Hypothalamus (tissue), 51 donors: ENCODE data around the gene SCGB1D4.
"Not testable (repeated sequence)": the region's sequence is repeated elsewhere in the genome, so short reads cannot be mapped to it uniquely, and the experiment has no call there.

Experiments used
- DNase-seq, 51 donors: peaks; one replicate each; lab custom pipeline; 2025; lab: John Stamatoyannopoulos, UW

The SCGB1D4 gene

DNA sequence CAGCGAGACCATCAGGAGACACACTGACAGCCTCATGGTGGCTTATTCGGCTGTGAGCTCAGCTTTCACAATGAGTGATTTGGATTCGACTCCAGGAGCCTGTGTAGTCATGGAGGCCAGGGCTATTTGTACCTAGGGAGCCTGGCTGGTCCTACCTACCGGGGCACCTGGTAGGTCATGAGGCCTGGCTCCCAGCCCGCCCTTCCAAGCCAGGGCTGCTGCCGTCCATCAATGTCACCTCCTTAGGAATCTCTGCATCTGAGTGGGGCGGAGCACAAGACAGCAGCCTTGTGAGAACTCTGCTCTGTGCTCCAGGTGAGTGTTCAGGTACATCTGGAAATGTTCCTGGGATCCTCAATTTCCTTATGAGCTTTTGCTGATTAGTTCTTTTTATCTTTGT lies at the start of gene SCGB1D4:
Gene SCGB1D4, minus strand, starts transcription at position 101 of the 400 bp plus-strand sequence. Its CDS starts 65 bp downstream, at position 36.
- DNase-seq: no peak

DNA sequence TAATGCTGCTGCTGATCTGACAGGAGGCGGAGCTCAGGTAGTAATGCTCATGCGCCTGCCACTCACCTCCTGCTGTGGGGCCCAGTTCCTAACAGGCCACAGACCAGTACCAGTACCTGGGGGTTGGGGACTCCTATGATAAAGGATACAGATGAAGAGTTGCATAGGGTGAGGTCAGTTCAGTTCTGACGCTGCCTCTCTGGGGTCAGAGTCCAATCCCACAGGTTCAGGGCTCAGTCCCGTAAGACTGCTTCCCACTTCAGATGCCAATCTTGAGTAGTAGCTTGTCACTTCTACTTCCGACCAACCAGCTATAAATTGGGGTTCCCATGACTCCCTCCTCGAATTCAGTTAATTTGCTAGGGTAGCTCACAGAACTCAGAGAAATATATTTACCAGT lies 47.0 kb upstream of the SCGB1D4 start:
- no peak for DNase-seq

GRCh38 chr11:62344210-62344609 lies 45.3 kb upstream of the SCGB1D4 start:
- no peak for DNase-seq

GRCh38 chr11:62343646-62344190 lies 44.8 kb upstream of the SCGB1D4 start:
- not testable (repeated sequence) for DNase-seq

DNA sequence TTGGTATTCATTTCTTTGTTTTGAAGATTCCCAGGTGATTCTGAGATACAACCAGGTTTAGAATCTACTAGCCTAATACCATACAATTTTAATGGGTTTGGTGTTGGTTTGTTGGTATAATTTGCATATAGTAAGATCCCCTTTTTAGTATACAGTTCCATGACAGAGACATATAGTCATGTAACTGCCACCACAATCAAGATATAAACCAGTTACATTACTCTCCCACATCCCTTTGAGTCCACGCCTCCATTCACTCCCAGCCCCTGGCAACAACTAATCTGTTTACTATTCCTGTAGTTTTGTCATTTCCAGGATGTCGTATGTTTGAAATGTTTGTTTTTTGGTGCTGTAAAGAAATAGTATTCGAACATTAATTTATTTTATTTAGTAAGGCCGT lies 42.7 kb upstream of the SCGB1D4 start:
- no peak for DNase-seq

GRCh38 chr11:62340269-62340901 lies 41.5 kb upstream of the SCGB1D4 start:
- DNase-seq: peak in 48 of 51 donors; percentile 5 to 89 (median 42)

DNA sequence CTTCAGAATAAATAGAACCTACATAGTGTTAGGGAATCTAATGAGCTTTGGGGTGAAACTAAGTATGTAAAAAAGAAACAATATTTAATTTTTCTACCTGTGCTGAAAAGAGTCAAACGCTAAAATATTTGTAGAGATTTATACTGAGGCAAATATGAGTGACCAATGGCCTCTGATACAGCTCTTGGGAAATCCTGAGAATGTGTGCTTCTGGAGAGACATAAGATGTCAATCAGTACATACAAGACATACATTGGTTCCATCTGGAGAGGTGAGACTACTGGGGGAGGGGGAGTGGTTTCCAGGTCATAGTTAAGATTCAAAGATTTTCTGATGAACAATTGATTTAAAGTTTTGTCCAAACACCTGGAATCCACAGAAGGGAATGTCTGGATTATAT lies 39.3 kb upstream of the SCGB1D4 start:
- DNase-seq: no peak

DNA sequence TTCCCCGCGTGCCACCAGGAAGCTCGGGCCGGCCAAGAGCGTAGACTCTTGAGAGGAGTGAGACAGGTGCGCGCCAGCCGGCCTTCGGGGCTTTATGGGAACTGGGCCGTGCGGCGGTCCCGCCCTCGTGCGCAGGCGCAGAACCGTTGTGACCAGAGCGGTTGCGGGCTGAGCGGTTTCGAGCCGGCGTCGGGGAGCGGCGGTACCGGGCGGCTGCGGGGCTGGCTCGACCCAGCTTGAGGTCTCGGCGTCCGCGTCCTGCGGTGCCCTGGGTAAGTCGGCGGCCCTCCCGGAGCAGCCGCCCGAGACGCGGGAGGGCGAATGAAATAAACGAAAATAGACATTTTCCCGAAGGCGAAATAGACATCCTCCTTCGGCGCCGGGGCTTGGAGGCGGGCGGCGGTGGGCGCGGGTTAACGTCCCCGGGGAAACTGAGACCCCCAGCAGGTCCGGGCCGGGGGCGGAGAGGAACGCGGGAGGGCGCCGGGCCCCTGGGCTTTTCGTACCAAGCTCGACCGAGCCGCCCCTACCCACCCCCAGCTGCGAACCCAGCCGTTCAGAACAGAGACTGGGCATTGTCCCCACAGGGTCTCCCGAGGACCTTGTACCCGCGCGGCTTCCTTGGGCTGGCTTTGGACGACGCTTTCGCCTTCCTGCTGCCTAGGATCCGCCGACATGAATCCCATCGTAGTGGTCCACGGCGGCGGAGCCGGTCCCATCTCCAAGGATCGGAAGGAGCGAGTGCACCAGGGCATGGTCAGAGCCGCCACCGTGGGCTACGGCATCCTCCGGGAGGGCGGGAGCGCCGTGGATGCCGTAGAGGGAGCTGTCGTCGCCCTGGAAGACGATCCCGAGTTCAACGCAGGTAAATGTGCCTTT lies 38.7 kb upstream of the SCGB1D4 start, which contains the start of gene ASRGL1:
Gene ASRGL1, plus strand, starts transcription at position 146 of the 879 bp plus-strand sequence. Its CDS starts 530 bp downstream, at position 676.
- peak; percentile 28 to 94 (median 79) for DNase-seq

DNA sequence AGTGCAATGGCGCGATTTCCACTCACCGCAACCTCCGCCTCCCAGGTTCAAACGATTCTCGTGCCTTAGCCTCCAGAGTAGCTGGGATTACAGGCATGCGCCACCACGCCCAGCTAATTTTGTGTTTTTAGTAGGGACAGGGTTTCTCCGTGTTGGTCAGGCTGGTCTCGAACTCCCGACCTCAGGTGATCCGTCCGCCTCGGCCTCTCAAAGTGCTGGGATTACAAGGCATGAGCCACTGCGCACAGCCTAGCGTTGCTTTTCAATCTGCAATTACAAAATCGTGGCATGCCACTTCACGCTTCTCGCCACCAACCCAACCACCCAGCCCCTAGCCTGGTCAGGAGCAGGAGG lies 38.1 kb upstream of the SCGB1D4 start:
- DNase-seq: not testable (repeated sequence)

DNA sequence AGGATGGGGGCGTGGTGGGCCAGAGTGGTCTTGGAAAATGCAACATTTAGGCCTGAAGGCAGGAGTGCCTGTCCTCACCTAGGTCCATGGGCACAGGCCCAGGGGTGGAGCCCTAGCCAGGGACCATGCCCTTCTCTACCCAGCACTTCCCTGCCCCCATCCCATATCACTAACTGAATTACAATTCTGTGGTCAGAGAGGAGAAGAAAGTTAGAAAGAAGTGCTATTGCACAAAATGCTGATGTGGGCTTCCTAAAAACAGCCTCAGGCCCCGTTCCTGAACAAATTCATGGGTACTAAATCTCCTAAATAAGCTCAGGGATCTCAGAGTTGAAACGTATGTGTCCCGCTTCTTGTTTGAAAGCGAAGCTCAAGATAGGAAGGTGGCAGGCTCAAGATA lies 34.9 kb upstream of the SCGB1D4 start:
- no peak for DNase-seq

- DNase-seq: not testable (repeated sequence)
These were observed 32.4 kb upstream of the SCGB1D4 start for GRCh38 chr11:62331264-62331663.

GRCh38 chr11:62327541-62327940 lies 28.7 kb upstream of the SCGB1D4 start:
- not testable (repeated sequence) for DNase-seq

GRCh38 chr11:62326719-62327118 lies 27.8 kb upstream of the SCGB1D4 start:
- not testable (repeated sequence) for DNase-seq

DNA sequence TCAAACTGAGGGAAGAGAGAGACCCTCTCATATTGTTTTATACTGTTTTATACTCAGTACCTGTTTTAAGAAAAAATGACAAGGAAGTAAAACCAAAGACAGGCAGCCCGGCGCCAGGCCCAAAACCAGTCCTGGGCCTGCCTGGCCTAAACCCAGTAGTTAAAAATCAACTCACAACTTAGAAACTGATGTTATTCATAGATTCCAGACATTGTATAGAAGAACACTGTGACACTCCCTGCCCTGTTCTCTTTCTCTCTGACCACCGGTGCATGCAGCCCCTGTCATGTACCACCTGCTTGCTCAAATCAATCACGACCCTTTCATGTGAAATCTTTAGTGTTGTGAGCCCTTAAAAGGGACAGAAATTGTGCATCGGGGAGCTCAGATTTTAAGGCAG lies 26.9 kb upstream of the SCGB1D4 start:
- not testable (repeated sequence) for DNase-seq

DNA sequence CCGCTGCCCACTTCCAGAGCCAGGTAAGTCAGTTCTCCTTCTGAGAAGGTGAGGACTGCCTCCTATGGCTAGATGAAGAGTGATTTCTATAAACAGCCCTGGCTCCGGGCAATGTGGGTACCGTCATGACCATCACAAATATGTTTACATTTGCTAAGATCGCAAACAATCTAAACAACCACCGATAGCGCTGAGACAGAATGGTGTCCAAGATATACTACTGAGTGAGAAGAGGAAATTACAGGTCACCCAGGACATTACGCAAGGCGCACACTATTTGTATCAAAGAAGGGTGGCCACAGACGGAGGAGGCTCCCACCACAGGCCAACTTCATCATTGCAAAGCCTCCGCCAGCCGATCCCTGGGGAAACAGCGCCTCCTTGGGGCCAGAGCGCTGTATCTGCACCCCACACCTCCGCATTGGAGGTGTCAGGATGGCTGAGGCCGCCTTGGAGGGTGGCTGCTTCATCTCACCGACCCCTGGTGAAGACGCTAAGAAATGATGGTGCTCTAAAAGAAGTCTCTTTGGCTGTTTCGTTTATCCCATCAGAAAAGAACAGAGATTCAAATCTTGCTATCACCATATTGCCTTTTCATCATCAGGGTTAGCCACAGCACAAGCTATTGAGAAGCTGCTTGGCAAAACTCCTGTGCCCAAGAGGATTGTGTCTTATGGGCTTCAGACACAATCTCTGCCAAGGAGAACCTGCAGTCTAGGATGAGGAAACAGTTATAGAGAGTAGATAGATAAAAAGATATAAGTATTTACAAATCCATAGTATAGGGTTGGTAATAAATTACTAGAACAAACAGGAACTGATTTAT lies 26.1 kb upstream of the SCGB1D4 start:
- DNase-seq: peak in 13 of 51 donors; percentile 2 to 43 (median 5)

- DNase-seq: no peak
These were observed 23.6 kb upstream of the SCGB1D4 start for GRCh38 chr11:62322524-62322923.

- no peak for DNase-seq
These were observed 16.6 kb upstream of the SCGB1D4 start for GRCh38 chr11:62315431-62315830.

GRCh38 chr11:62309991-62310390 lies 11.1 kb upstream of the SCGB1D4 start:
- no peak for DNase-seq

DNA sequence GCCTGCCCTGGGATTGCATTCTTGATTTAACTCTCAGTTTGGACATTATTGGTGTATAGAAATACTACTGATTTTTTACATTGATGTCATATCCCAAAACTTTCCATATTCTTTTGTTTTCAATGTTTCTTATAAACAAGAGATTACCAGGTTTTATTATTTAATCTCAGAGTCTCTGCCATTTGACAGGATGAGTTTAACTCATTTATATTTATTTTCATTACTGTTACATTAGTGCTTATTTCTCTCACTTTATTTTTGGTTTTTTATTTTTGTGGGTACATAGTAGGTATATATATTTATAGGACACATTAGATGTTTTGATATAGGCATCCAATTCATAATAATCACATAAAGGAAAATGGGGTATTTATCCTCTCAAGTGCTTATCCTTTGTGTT lies 9.1 kb upstream of the SCGB1D4 start:
- DNase-seq: no peak

- DNase-seq: no peak
These were observed 7.4 kb upstream of the SCGB1D4 start for GRCh38 chr11:62306227-62306626.

DNA sequence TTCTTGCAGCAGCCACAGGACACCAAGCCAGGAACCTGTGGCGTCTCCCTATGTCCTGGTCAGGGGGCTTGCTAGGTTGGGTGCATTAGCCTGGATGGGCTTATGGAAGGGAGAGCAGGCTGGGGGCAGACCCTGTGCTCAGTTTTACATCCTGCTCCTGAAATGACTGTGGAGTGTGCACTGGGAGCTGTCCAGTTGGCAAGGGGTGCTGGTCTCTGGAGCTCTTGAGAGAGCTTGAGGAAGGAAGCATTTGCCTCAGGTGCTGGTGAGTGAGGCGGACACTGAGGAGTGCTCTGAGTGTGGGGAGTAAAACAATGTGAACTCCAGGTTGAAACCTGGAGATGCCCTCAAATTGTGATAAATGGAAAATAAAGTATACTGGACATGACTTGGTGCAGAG lies 3.4 kb downstream of the SCGB1D4 start:
- DNase-seq: no peak
